ENCODE measurements around the gene OBI1.

- no peak for TF ChIP-seq POLR2A (IDR thresholded peaks at IDR 0.05)
- TF ChIP-seq CTCF (IDR thresholded peaks at IDR 0.05): no peak
Observed at GRCh38 chr13:78569029-78569428, 89.9 kb downstream of the OBI1 start.
